Stimulated activated CD8-positive, alpha-beta memory T cell treated with anti-CD3 and anti-CD28 coated beads, Interleukin-12 subunit alpha, Interleukin-12 subunit beta, amount 100 ng/mL, for 24 hours (primary cell): Measurements from ENCODE around the gene EFCAB11.

ENCODE experiments used
- DNase-seq: peaks from one replicate; pipeline ENCODE4 v3.0.0-alpha.2; 2020; ENCODE audit errors: extremely low read depth

EFCAB11 gene

GRCh38 chr14:89767861-89768268 lies 186.7 kb downstream of the EFCAB11 start:
- no peak for DNase-seq

GRCh38 chr14:89767131-89767530 lies 187.4 kb downstream of the EFCAB11 start:
- DNase-seq = no peak

GRCh38 chr14:89765346-89765745 lies 189.2 kb downstream of the EFCAB11 start:
- DNase-seq = no peak

GRCh38 chr14:89760086-89760485 lies 194.4 kb downstream of the EFCAB11 start:
- DNase-seq = no peak

- DNase-seq = no peak
Measured at GRCh38 chr14:89757313-89757939, 197.1 kb downstream of the EFCAB11 start.

- no peak for DNase-seq
Measured at GRCh38 chr14:89755816-89756215, 198.7 kb downstream of the EFCAB11 start.

- no peak for DNase-seq
Measured at GRCh38 chr14:89753828-89754412, 200.6 kb downstream of the EFCAB11 start.

GRCh38 chr14:89750908-89751392 lies 203.6 kb downstream of the EFCAB11 start:
- no peak for DNase-seq

- no peak for DNase-seq
Measured at GRCh38 chr14:89750281-89750755, 204.2 kb downstream of the EFCAB11 start.

- no peak for DNase-seq
Measured at GRCh38 chr14:89748004-89748403, 206.5 kb downstream of the EFCAB11 start.

- DNase-seq = no peak
Measured at GRCh38 chr14:89747126-89747525, 207.4 kb downstream of the EFCAB11 start.

GRCh38 chr14:89746654-89747053 lies 207.9 kb downstream of the EFCAB11 start:
- DNase-seq = no peak

GRCh38 chr14:89746135-89746534 lies 208.4 kb downstream of the EFCAB11 start:
- no peak for DNase-seq
